Measurements from ENCODE around the gene SNURF.
"Not testable (repeated sequence)": the region's sequence is repeated elsewhere in the genome, so short reads cannot be mapped to it uniquely, and the experiment has no call there.

- TF ChIP-seq CTCF (optimal IDR thresholded peaks at IDR 0.05 in 1 of 3, IDR thresholded peaks at IDR 0.05 in 1 of 3, conservative IDR thresholded peaks at IDR 0.05 in 1 of 3; ENCODE audit: extremely low read depth in 1 of 3, insufficient read depth in 2 of 3, low read length in 3 of 3); EZH2 (IDR thresholded peaks at IDR 0.05; ENCODE audit: low read length): not testable (repeated sequence)
Measured at GRCh38 chr15:24938224-24938623, 16.6 kb upstream of the SNURF start.
